ENCODE results near the gene XG.
"Not testable (repeated sequence)": the region's sequence is repeated elsewhere in the genome, so short reads cannot be mapped to it uniquely, and the experiment has no call there.

XG gene

DNA sequence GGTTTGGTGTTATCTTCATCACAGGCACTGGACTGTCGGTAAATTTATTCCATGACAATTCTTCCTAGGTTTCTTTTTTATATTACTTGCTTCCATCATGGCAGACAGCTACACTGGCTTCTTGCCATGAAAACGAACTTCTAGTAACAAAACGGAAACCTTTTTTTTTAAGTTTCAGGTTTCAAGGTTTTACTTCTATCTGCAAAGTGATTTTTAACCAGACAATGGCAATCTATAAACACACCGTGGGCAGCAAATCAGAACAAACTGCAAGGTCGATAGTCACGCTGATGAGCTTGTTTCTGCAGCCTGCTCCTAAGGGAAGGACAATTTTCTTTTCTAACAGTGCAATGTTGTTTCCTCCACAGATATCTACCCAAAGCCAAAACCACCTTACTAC, 29.9 kb downstream of the XG start:
- DNase-seq = no peak

GRCh38 chrX:2782171-2782570, 30.3 kb downstream of the XG start:
- no peak for DNase-seq

DNA sequence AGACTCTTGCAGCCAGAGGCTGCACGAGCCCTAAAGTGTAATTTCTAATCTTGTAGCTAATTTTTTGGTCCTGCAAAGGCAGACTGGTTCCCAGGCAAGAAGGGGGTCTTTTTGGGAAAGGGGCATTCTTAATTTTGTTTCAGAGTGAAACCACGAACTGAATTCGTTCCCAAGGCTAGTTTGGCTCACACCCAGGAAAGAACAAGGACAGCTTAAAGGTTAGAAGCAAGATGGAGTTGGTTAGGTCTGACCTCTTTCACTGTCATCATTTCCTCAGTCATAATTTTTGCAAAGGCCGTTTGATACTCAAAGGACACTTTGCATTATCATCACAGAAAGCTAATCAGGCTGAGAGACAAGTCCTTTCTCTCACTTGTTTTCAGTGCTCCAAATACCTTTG, 30.9 kb downstream of the XG start:
- DNase-seq = no peak

GRCh38 chrX:2784026-2784425, 32.2 kb downstream of the XG start:
- no peak for DNase-seq

- DNase-seq = no peak
Observed at GRCh38 chrX:2785538-2785937, 33.7 kb downstream of the XG start.

GRCh38 chrX:2788980-2789379, 37.1 kb downstream of the XG start:
- no peak for DNase-seq

GRCh38 chrX:2789569-2789968, 37.7 kb downstream of the XG start:
- DNase-seq = no peak

DNA sequence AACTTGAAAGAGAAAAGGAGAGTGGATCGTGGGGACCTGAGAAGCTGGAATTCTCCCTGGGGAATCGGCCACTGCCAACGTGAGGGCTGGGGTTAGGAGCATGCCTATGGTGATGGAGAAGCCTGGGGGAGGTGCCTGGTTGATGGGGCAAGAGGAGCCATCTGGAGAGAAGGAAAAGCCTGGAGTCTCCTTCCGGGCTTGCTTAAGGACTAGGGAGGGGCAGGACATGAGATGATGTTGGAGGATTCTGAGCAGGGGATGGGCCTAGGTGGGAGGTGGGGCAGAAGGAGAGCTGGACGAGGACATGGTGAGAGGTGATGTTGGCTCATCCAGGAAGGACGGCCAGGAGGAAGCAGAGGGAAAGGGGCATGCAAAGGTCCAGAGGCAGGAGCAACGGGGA, 41.9 kb downstream of the XG start:
- no peak for DNase-seq

DNA sequence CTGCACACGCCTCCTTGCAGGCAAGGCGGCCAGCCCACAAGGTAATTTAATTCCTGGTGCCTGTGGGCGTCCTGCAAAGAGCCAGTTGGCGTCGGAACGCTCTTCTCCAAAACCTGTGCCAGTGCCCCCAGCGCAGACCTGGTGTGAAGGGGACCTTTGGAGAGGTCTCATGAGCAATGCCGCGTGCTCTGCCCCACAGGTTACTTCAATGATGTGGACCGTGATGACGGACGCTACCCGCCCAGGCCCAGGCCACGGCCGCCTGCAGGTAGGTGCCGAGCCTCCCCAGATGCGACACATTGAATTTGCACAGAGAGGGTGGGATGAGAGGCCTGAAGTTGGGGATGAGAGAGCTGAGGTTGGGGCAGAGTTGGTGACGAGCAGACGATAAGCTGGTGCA, 42.5 kb downstream of the XG start:
- DNase-seq = no peak

GRCh38 chrX:2796808-2797207, 45.0 kb downstream of the XG start:
- not testable (repeated sequence) for DNase-seq

DNA sequence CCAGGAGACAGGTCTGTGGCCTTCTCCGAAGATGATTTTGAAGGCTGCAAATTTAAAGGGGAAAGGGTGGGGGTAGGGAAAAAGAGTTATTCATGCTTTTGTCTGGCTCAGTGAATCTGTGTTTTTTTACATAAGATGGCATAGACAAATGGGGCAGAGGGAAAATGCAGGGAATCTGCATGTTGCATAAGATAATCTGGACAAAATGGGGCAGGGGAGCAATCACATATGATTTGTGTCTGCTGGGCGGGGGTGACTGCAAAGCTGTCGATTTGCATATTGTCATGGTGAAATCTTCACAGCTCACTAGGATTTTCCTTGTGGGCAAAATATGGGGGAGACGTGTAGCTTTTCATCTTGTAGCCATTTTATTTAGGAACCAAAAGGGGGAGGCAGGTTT, 47.5 kb downstream of the XG start:
- no peak for DNase-seq

DNA sequence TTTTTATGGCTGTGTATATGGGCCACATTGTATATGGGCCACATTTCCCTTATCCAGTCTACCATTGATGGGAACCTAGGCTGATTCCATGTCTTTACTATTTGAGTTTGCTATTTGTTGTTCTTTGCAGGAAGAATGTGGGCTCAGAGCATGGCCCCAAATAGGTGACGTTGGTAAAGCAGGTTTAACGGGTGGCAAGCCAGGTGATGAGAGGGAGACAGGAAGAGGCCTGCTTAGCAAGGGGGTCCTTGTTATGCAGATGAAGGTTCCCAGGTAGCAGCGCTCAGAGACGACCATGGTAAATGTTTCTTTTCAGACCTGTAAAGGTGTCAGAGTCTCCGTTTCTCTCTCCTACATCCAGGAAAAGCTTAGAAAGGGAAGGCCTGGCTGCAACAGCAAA, 48.1 kb downstream of the XG start:
- DNase-seq = not testable (repeated sequence)

- DNase-seq = no peak
Observed at GRCh38 chrX:2801223-2801622, 49.4 kb downstream of the XG start.

- DNase-seq = not testable (repeated sequence)
Observed at GRCh38 chrX:2802376-2803090, 50.7 kb downstream of the XG start.

DNA sequence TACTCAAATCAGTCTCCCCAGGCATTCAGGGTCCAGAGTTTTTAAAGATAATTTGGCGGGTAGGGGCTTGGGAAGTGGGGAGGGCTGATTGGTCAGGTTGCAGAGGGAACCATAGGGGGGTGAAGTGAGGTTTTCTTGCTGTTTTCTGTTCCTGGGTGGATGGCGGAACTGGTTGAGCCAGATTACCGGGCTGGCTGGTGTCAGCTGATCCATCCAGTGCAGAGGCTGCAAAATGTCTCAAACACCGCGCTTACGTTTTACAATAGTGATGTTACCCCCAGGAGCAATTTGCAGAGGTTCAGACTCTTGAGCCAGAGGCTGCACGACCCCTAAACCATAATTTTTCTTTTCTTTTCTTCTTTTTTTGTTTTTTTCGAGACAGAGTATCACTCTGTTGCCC, 51.6 kb downstream of the XG start:
- not testable (repeated sequence) for DNase-seq

DNA sequence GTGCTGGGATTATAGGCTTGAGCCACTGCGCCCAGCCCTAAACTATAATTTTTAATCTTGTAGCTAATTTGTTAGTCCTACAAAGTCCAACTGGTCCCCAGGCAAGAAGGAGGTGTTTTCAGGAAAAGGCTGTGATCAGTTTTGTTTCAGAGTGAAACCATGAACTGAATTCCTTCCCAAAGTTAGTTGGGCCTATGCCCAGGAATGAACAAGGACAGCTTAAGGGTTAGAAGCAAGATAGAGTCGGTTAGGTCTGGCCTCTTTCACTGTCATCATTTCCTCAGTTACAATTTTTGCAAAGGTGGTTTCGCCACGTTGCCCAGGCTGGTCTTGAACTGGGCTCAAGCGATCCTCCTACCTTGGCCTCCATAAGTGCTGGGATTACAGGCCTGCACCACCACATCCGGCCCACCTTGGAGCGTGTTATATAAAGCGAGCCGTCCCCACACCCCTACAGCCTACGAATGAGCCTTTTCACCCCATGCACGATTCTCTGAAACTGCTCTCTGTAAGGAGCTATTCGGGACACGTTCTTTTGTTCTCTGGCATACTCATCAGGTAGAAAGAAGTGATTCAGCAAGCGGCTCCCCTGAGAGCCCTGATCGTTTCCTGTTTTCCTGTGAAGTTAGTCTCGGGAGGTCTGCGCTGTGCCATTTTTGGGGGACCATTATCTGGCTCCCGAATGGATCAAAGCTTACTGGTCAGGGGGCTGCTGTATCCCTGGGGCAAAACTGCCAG, 52.4 kb downstream of the XG start:
- DNase-seq = not testable (repeated sequence)

DNA sequence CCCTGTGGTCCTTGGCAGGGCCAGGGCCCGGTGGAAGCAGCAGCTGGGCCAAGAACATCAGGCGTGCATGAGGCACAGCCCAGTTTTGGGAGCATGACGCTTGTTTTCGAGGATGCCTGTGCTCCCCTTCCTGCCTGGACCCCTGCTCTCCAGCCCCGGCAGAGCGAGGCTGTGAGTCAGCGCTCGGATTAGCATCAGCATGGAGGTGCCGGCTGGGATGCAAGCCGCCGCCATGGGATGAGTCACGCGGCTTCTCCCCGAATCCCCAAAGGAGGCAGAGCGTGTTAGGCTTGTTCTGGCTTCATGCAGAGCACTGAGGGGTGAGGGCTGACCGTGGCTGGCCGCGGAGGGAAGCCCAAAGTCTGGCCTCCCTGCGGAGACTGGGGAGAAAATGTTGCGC, 53.0 kb downstream of the XG start:
- DNase-seq = not testable (repeated sequence)

DNA sequence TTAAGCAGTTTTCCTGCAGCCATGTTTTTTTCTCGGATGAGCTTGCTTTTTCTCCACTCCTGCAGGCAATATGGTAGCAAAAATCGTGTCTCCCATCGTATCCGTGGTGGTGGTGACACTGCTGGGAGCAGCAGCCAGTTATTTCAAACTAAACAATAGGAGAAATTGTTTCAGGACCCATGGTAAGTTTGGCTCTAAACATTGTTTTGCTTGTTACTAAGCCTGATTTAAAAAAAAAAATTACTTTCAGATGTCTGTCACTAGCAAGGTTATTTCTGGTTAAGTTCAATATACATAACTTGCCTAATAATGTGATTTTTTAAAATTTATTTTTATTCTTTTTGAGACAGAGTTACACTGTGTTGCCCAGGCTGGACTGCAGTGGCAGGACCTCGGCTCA, 59.4 kb downstream of the XG start:
- no peak for DNase-seq

DNA sequence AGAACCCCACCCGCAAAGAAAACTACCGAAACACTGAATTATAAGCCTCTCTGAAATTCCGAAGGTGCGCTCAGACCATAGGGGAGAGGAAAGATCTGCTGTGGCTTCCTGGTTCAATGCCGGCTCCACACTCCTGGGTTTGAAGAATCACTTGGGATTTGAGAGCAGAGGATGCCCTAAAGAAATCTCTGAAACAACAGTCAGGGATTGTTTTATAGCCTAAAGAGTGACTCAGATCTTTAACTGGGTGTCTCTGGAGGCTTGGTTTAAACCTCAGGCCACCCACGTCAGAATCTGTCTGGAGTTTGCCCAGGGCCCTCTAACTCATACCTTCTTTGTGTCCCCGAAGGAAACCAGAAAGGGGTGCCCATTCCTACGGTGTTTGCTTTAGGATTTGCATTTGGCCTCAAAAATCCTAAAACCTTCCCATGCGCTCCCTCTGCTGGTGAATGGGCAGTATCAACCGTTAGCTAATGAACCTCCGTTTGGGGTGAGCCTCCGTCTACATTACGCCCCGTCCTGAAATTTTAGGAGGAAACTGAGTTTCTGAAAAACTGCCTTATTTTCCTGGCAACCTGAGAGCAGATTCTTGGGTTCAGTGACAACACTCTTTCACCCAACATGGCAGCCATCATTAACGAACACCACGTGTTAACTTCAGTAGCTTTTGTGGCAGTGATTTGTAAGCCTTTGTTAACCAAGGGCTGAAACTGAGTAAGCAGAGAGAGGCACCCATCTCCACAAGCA, 60.5 kb downstream of the XG start:
- not testable (repeated sequence) for DNase-seq

- DNase-seq = no peak
Observed at GRCh38 chrX:2817036-2817435, 65.2 kb downstream of the XG start.

GRCh38 chrX:2819345-2820135, 67.7 kb downstream of the XG start:
- no peak for DNase-seq

DNA sequence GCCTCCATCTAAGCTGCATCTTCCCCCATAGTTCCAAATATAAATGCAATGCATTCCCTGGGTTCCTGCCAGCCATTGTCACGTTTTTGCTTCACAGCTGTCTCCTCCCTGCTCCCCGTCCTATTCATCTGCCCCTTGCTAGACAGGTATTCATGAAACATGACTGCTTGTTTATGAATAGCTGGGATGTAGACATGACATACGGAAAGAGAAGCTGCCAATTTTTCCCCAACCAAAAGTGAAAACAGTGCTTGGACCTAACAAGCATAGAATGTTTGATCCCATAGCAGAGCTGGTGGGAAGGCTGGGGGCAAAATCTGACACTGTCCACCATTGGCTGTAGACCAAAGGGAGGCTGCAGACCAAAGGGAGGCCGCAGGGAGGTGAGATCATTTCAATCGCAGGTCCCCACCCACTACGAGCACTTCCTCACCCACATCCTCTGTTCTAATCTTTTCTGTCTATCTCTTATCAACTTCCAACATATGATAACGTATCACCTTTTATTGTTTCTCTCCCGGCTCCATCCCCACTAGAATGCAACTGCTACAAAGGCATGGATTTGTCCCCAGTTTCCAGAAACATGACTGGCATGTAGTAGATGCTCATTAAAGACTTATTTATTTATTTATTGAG, 68.4 kb downstream of the XG start:
- no peak for DNase-seq
